ENCODE data around the gene KSR2. TPM values are rescaled to one million over a fixed set of nuclear protein-coding genes. Genes with fewer than 3 reads are reported as not detected.

KSR2 gene
- total and polyA plus RNA-seq, 2 of the 4 experiments (the other 2 are of a cell fraction), result not detected

- no peak overlapping the region for H2AK5ac ChIP-seq (ENCODE audit: low read depth, low read length)
- no peak overlapping the region for H2AFZ ChIP-seq (replicated peaks; ENCODE audit: low read length, poor library complexity)
- in situ Hi-C loops (cut with MboI; ENCODE audit: low sequenced_read_pairs), result no loop called here
- no peaks in the 10 kb centered on the region for H3K9me1 ChIP-seq (ENCODE audit: insufficient read depth, low read length)
- H3K4me2 ChIP-seq (ENCODE audit: low read depth, low read length), result no peak overlapping the region
- H3K23ac ChIP-seq (ENCODE audit: low read depth, low read length), result no peak overlapping the region
- H4K20me1 ChIP-seq (ENCODE audit: insufficient read depth, low read length), result no peaks in the 10 kb centered on the region
- no peak overlapping the region for H2BK20ac ChIP-seq (ENCODE audit: low read depth, low read length)
- no peak overlapping the region for H2BK15ac ChIP-seq (ENCODE audit: low read depth, low read length)
- H3K56ac ChIP-seq (ENCODE audit: extremely low read depth, insufficient read depth, low read length), result no peak overlapping the region
- H3K27ac ChIP-seq (ENCODE audit: insufficient read depth, low read length), result no peak overlapping the region
- no peak overlapping the region for H3K4ac ChIP-seq (ENCODE audit: low read depth, low read length)
- H3K36me3 ChIP-seq (ENCODE audit: control insufficient read depth, insufficient read depth, low read length), result no peaks in the 10 kb centered on the region
- H3K18ac ChIP-seq (ENCODE audit: low read depth, low read length), result no peak overlapping the region
- ATAC-seq (ENCODE audit: low read depth), result no peak
- dilution Hi-C loops (cut with HindIII; ENCODE audit: low sequenced_read_pairs, unreplicated experiment), result no loop called here
- DNase-seq, result no peak
- no peak overlapping the region for H2BK120ac ChIP-seq (ENCODE audit: low read depth, low read length)
- H3K9me3 ChIP-seq (ENCODE audit: control insufficient read depth, insufficient read depth, low read length), result peaks cover 30% of the 10 kb centered on the region
- 40% methylated on average over 1 of the region's 3 CpGs; no CpG with 5 or more reads in 1 of the 2 experiments for WGBS, 2 experiments (ENCODE audit: extremely low coverage in 2 of 2, insufficient read length in 1 of 2)
- POLR2A ChIA-PET (ENCODE audit: unreplicated experiment), result no interaction called here
- CTCF ChIA-PET, result no interaction called here
- no peak overlapping the region for H2BK5ac ChIP-seq (ENCODE audit: low read depth, low read length, poor library complexity, severe bottlenecking)
- no peak overlapping the region for H3K14ac ChIP-seq (replicated peaks; ENCODE audit: low read depth, low read length)
- H3K9ac ChIP-seq (ENCODE audit: low read depth, low read length), result no peak overlapping the region
- TF ChIP-seq RAD21 (IDR thresholded peaks at IDR 0.05; ENCODE audit: low read length), result no peak
- no peak overlapping the region for H2AK9ac ChIP-seq (replicated peaks; ENCODE audit: low read depth, low read length, poor library complexity)
- H3K4me1 ChIP-seq (ENCODE audit: control insufficient read depth, insufficient read depth, low read length), result no peaks in the 10 kb centered on the region
- H4K5ac ChIP-seq (ENCODE audit: low read depth, low read length), result no peak overlapping the region
- H3K79me1 ChIP-seq (ENCODE audit: low read depth in 1 of 2, low read length in 2 of 2), result no peaks in the 10 kb centered on the region
- no peak overlapping the region for H4K91ac ChIP-seq (ENCODE audit: insufficient read depth, low read depth, low read length)
- no peaks in the 10 kb centered on the region for H3K27me3 ChIP-seq (ENCODE audit: control insufficient read depth, insufficient read depth, low read length)
- H4K8ac ChIP-seq (ENCODE audit: low read depth in 2 of 2, low read length in 2 of 2), result no peak overlapping the region
- intact Hi-C loops (cut with micrococcal nuclease), result no loop called here
- no TSS peak for BruUV-seq (replicated peaks)
- H3K4me3 ChIP-seq (ENCODE audit: insufficient read depth, low read depth, low read length), result no peak overlapping the region
Measured at GRCh38 chr12:117761528-117762100, 207.2 kb downstream of the KSR2 start.

All from IMR-90 (cell line).